Upper lobe of left lung (tissue), 6 donors: ENCODE data around the gene KRTCAP2. TPM values are rescaled to one million over a fixed set of nuclear protein-coding genes. Genes with fewer than 3 reads are reported as not detected.
"Not testable (repeated sequence)": the region's sequence is repeated elsewhere in the genome, so short reads cannot be mapped to it uniquely, and the experiment has no call there.

ENCODE experiments used
- ATAC-seq, 2 donors: fragments of 200-7000 bp; cut with Tn5 transposase; one replicate each; pipeline ENCODE4 v1.9.1; 2022; ENCODE audit warnings: mild to moderate bottlenecking in 2 of 2, moderate library complexity in 2 of 2; ENCODE audit not compliant: low FRiP score in 2 of 2
- DNase-seq, 2 donors: peaks; one replicate each; pipeline ENCODE4 v3.0.0-alpha.2; 2019 to 2020
- H3K27ac ChIP-seq, 4 donors: fragments of 200-600 bp; sonication (generic); one replicate each; pipeline ENCODE4 v1.5.1; 2016 to 2019
- H3K27me3 ChIP-seq, 4 donors: fragments of 200-600 bp; sonication (generic); one replicate each; pipeline ENCODE4 v1.5.1; 2017 to 2019
- H3K36me3 ChIP-seq, 4 donors: fragments of 200-600 bp; sonication (generic); one replicate each; pipeline ENCODE4 v1.5.1; 2016 to 2019
- H3K4me1 ChIP-seq, 4 donors: fragments of 200-600 bp; sonication (generic); one replicate each; pipeline ENCODE4 v1.5.1; 2018 to 2019
- H3K4me3 ChIP-seq, 4 donors: fragments of 200-600 bp; sonication (generic); one replicate each; pipeline ENCODE4 v1.5.1; 2017 to 2019; ENCODE audit warnings: mild to moderate bottlenecking in 2 of 4, moderate library complexity in 1 of 4
- H3K9me3 ChIP-seq, 4 donors: fragments of 200-600 bp; sonication (generic); one replicate each; pipeline ENCODE4 v1.5.1; 2018 to 2019
- EP300 ChIP-seq, 4 donors: sonication (generic); formaldehyde crosslinking; IDR thresholded peaks; one replicate each; pipeline ENCODE4 v1.5.1; 2017; ENCODE audit warnings: antibody characterized with exemption in 4 of 4, control low read depth in 2 of 4
- POLR2A ChIP-seq, 4 donors: fragments of 450-650 bp; IDR thresholded peaks; one replicate each; pipeline ENCODE4 v1.5.1; 2016 to 2017; ENCODE audit warnings: antibody characterized with exemption in 4 of 4, mild to moderate bottlenecking in 2 of 4
- POLR2AphosphoS5 ChIP-seq, 2 donors: sonication (generic); formaldehyde crosslinking; IDR thresholded peaks; one replicate each; pipeline ENCODE4 v1.5.1; 2017; ENCODE audit warnings: antibody characterized with exemption in 2 of 2
- WGBS, 2 donors: methylation state at CpG; one replicate each; pipeline ENCODE4 v1.1.5; 2017 to 2018; 5-methylcytosine and 5-hydroxymethylcytosine counted together
- total RNA-seq, 6 donors: library from RNA; depleted of rRNA in 4 of 6; stranded (reverse); fragments of >200 nt in 4 of 6; gene quantifications; one replicate each; pipeline versions ENCODE4 v1.1.0 to v1.2.1, GENCODE V29; 2016 to 2021
- TF ChIP-seq, protein P1 (sequence below), 6 experiments: fragments of 450-650 bp in 4 of 6; fragments of 200-600 bp in 2 of 6; sonication (generic) in 2 of 6; IDR thresholded peaks; one replicate each; pipeline ENCODE4 v1.5.1; 2016 to 2019; ENCODE audit warnings: antibody characterized with exemption in 6 of 6
- donor health status: DM: no; HTN: no; CAD: no; lungs with moderate emphysema.
- donor health status: DM: no; HTN: yes; CAD: no; lungs with severe emphysema.

The KRTCAP2 gene
- total RNA-seq, 6 donors from 2014 or later: 47.1 to 166 (median 131) TPM

DNA sequence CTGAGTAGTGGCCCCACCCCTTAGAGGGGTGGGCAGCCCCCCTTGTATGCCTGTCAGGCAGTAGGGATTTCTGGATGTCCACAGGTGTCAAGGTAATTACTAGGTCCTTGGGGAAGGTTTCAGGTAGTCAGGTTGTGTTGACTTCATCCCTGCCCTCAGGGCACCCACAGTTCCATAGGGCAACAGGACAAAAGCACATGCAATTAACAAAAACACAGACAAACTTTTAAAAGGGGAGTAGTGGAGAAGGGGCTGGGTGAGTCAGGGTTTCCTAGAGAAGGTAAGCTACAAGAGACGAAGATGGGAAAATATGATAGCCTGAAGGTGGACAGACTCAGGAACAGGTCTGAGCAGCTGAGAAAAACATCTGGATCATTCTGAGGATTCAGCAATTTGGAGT, 14.1 kb downstream of the KRTCAP2 start:
- no peaks in the 10 kb centered on the region for H3K27me3 ChIP-seq
- no peak overlapping the region for H3K27ac ChIP-seq
- no peak overlapping the region for H3K4me3 ChIP-seq
- ATAC-seq (no peak), DNase-seq (no peak)
- H3K36me3 ChIP-seq: no peaks in the 10 kb centered on the region
- H3K4me1 ChIP-seq: no peaks in the 10 kb centered on the region
- TF ChIP-seq EP300 (IDR thresholded peaks at IDR 0.05) (no peak), POLR2A (IDR thresholded peaks at IDR 0.05) (no peak), POLR2AphosphoS5 (IDR thresholded peaks at IDR 0.05) (no peak)
- TF ChIP-seq, protein P1, sequence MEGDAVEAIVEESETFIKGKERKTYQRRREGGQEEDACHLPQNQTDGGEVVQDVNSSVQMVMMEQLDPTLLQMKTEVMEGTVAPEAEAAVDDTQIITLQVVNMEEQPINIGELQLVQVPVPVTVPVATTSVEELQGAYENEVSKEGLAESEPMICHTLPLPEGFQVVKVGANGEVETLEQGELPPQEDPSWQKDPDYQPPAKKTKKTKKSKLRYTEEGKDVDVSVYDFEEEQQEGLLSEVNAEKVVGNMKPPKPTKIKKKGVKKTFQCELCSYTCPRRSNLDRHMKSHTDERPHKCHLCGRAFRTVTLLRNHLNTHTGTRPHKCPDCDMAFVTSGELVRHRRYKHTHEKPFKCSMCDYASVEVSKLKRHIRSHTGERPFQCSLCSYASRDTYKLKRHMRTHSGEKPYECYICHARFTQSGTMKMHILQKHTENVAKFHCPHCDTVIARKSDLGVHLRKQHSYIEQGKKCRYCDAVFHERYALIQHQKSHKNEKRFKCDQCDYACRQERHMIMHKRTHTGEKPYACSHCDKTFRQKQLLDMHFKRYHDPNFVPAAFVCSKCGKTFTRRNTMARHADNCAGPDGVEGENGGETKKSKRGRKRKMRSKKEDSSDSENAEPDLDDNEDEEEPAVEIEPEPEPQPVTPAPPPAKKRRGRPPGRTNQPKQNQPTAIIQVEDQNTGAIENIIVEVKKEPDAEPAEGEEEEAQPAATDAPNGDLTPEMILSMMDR (IDR thresholded peaks at IDR 0.05): no peak
- 81 to 83% methylated on average over 1 of the region's 1 CpG for WGBS, 2 donors
- H3K9me3 ChIP-seq: no peaks in the 10 kb centered on the region

DNA sequence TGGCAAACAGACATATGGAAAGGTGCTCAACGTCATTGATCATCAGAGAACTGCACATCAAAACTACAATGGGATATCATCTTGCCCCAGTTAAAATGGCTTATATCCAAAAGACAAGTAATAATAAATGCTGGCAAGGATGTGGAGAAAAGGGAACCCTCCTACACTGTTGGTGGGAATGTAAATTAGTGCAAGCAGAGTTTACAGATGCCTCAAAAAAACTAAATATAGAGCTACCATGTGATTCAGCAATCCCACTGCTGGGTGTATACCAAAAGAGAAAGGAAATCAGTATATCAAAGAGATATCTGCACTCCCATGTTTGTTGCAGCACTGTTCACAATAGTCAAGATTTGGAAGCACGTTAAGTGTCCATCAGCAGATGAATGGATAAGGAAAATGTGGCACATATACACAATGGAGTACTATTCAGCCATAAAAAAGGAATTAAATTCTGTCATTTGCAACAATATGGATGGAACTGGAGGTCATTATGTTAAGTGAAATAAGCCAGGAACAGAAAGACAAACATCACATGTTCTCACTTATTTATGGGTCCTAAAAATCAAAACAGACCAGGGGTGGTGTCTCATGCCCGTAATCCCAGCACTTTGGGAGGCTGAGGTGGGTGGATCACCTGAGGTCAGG, 17.0 kb downstream of the KRTCAP2 start:
- DNase-seq, H3K36me3 ChIP-seq, H3K9me3 ChIP-seq, H3K4me1 ChIP-seq, ATAC-seq, H3K27ac ChIP-seq, H3K4me3 ChIP-seq, H3K27me3 ChIP-seq: not testable (repeated sequence)
- 66 to 72% methylated on average over 3 of the region's 3 CpGs for WGBS, 2 donors

DNA sequence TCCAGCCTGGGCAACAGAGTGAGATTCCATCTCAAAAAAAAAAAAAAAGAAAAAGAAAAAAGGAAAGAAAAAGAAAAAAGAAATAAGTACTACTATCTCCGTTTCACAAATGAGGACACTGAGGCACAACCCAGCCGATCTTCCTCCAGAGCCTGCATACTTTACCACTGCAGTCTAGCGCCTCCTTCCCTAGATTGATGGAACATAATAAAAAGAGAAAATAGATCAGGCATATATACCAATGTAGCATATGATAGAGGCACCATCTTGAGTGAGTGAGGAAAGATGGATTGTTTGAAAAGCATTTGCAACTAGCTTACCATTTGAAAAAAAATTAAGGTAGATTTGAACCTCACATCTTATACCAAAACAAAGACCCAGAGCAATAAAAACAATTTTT, 27.6 kb downstream of the KRTCAP2 start:
- TF ChIP-seq POLR2AphosphoS5 (IDR thresholded peaks at IDR 0.05) (no peak), EP300 (IDR thresholded peaks at IDR 0.05) (no peak), POLR2A (IDR thresholded peaks at IDR 0.05) (no peak)
- TF ChIP-seq, protein P1 (IDR thresholded peaks at IDR 0.05): no peak
- DNase-seq (no peak), ATAC-seq (no peak)
- Histone ChIP-seq H3K27me3 (no peaks in the 10 kb centered on the region), H3K4me1 (peaks cover 2% of the 10 kb centered on the region in 4 donors), H3K4me3 (no peak overlapping the region), H3K9me3 (no peaks in the 10 kb centered on the region), H3K36me3 (no peaks in the 10 kb centered on the region), H3K27ac (no peak overlapping the region)
- 86 to 93% methylated on average over 3 of the region's 3 CpGs for WGBS, 2 donors

DNA sequence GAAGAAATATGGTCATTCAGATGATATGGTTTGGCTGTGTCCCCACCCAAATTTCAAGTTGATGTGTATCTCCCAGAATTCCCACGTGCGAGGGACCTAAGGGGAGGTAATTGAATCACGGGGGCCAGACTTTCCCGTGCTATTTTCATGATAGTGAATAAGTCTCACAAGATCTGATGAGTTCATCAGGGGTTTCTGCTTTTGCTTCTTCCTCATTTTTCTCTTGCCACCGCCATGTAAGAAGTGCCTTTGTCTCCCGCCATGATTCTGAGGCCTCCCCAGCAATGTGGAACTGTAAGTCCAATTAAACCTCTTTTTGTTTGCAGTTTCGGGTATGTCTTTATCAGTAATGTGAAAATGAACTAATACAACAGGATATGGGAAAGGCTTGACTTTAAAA, 31.4 kb downstream of the KRTCAP2 start:
- Histone ChIP-seq H3K27me3 (no peaks in the 10 kb centered on the region), H3K9me3 (no peaks in the 10 kb centered on the region), H3K4me3 (no peak overlapping the region), H3K27ac (no peak overlapping the region), H3K4me1 (peaks cover 20 to 31% (median 28%) of the 10 kb centered on the region in 4 donors), H3K36me3 (peaks cover 0 to 4% (median 0%) of the 10 kb centered on the region in 4 donors)
- ATAC-seq (no peak), DNase-seq (no peak)
- TF ChIP-seq, protein P1 (IDR thresholded peaks at IDR 0.05): no peak
- no peak for TF ChIP-seq POLR2A (IDR thresholded peaks at IDR 0.05)
- no peak for TF ChIP-seq EP300 (IDR thresholded peaks at IDR 0.05)
- TF ChIP-seq POLR2AphosphoS5 (IDR thresholded peaks at IDR 0.05): no peak
- WGBS, 2 donors: 83 to 88% methylated on average over 7 of the region's 7 CpGs

DNA sequence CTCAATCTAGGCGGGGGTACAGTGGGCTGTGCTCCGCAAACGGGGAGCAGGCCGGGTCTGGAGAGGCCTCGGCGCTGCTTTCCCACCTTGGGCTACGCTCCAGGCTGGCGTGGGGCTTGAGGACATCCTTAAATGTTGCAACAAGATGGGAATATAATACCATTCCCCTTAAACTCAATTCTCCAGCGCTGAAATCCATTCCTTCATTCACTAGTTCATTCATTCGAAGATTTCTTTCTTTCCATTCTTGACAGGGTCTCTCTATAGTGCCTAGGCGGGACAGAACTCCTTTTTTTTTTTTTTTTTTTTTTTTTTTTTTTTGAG, 32.5 kb downstream of the KRTCAP2 start:
- peaks cover 22 to 35% (median 30%) of the 10 kb centered on the region in 4 donors for H3K4me1 ChIP-seq
- no peaks in the 10 kb centered on the region for H3K27me3 ChIP-seq
- H3K36me3 ChIP-seq: peaks cover 0 to 4% (median 0%) of the 10 kb centered on the region in 4 donors
- H3K9me3 ChIP-seq: no peaks in the 10 kb centered on the region
- DNase-seq (no peak), ATAC-seq (no peak)
- WGBS, 2 donors: 8 to 11% methylated on average over 10 to 11 of the region's 11 CpGs
- peak overlapping the region; percentile 87 to 97 (median 91) for H3K27ac ChIP-seq
- TF ChIP-seq EP300 (IDR thresholded peaks at IDR 0.05) (no peak), POLR2AphosphoS5 (IDR thresholded peaks at IDR 0.05) (no peak), POLR2A (IDR thresholded peaks at IDR 0.05) (no peak)
- TF ChIP-seq, protein P1 (IDR thresholded peaks at IDR 0.05): no peak
- peak overlapping the region; percentile 76 to 87 (median 78) for H3K4me3 ChIP-seq
